ENCODE measurements around the gene SDK1.

The SDK1 gene

DNA sequence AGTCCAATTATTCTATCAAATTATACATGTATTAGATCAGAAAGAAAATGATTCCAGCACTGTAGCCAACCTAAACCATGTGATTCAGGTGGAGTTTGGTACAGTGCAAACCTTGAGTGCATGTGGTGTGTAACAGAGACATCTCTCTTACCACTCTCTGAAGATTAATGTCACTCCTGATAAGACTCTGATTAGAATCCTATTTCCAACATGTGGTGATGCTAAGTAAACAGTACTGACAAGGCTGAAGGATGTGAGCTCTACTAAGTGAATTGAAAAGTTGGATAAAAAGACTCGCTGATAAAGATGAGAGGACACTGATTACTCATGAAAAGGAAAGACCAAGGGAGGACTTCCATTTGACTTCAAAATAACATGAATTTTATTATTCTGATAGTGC, 232.0 kb downstream of the SDK1 start:
- TF ChIP-seq, protein P1, sequence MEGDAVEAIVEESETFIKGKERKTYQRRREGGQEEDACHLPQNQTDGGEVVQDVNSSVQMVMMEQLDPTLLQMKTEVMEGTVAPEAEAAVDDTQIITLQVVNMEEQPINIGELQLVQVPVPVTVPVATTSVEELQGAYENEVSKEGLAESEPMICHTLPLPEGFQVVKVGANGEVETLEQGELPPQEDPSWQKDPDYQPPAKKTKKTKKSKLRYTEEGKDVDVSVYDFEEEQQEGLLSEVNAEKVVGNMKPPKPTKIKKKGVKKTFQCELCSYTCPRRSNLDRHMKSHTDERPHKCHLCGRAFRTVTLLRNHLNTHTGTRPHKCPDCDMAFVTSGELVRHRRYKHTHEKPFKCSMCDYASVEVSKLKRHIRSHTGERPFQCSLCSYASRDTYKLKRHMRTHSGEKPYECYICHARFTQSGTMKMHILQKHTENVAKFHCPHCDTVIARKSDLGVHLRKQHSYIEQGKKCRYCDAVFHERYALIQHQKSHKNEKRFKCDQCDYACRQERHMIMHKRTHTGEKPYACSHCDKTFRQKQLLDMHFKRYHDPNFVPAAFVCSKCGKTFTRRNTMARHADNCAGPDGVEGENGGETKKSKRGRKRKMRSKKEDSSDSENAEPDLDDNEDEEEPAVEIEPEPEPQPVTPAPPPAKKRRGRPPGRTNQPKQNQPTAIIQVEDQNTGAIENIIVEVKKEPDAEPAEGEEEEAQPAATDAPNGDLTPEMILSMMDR (conservative IDR thresholded peaks at IDR 0.05; ENCODE audit: control insufficient read depth, insufficient read depth, low read depth, low read length): no peak
- no peak for DNase-seq (ENCODE audit: low read depth)
- no peak overlapping the region for H3K4me3 ChIP-seq (ENCODE audit: control insufficient read depth, low read depth, low read length)

DNA sequence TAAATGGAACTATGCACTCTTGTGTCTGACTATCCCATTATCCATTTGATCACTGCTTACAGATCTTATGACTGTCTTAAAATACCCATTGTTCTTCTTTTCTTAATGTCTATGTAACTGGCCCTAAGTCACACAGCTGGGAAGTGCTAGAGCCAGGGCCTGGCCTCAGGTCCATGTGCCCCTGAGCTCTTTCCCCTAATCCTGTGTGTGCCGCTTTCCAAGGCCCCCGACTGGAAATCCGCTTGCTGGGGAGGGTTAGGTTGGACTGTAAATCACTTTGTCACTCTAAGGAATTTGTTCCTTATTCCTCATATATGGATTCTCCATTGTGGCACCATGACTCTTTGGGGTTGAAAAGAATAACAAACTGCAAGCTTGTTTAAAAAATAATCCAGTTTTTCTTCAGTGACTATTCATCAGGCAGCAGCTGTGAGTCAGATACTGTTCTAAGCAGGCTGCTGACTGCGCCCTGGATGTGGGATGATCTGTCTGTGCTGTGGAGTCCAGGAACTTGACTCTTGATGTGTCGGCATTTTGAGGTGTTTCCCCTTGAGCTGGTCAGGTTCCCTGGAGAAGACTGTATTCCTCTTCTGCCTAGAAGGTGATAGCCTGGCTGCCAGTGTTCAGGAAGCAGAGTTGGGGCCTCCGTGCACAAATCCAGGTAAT, 236.3 kb downstream of the SDK1 start:
- H3K4me3 ChIP-seq (ENCODE audit: control insufficient read depth, low read depth, low read length): no peak overlapping the region
- TF ChIP-seq, protein P1 (conservative IDR thresholded peaks at IDR 0.05; ENCODE audit: control insufficient read depth, insufficient read depth, low read depth, low read length): no peak
- DNase-seq (ENCODE audit: low read depth): peak; percentile 37

DNA sequence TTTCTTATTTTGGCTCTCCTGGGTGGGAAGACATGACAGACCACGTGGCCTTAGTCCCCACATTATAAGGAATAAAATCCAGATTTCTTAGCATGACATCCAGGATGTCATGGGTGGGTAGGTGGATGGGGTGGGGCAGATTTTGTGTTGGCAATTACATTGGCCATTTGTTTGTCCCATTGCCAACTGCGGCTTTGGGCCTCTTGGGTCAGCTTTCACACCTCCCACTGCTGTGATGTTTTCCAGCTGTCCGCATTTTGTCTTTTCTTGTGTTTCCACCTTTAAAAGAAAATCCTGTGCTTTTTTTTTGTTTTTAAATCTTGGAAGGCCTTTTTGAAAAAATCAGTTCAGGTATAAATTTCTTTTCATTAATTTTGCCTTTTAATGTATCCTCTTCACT, 237.0 kb downstream of the SDK1 start:
- no peak overlapping the region for H3K4me3 ChIP-seq (ENCODE audit: control insufficient read depth, low read depth, low read length)
- no peak for DNase-seq (ENCODE audit: low read depth)
- TF ChIP-seq, protein P1 (conservative IDR thresholded peaks at IDR 0.05; ENCODE audit: control insufficient read depth, insufficient read depth, low read depth, low read length): no peak

DNA sequence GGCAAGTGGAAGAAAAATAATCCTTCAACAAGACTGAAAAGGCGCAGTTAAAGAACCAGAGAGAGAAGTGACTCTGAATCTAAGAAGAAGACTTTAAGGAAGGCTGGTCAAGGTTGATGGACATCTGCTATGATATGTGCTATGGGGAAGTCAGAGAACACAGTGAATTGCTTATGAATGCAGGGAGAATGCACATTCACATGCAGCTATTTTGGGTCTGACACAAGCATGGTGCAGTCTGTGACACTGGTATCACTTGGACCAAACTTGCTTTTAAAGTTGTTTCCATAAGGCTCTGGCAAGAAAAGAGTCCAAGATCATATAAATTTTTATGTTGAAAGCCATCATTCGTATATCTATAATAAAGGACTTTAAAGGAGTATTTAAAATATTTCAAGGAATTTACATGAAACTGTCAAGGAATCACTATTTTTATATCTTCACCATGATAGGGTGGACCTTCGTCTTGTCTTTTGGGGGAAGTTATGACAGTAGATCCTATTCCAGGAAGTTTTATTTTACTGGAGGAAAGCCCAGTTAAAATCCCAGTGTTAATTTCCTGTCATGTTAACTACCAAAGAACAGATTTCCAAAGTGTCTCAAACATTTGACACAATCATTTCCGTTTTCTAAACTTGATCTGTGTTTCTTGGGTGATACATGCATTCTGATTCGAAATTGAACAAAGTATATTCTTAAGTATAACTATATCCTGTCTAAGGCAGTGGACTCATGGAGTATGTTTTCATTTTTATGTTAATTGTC, 239.6 kb downstream of the SDK1 start:
- no peak overlapping the region for H3K4me3 ChIP-seq (ENCODE audit: control insufficient read depth, low read depth, low read length)
- no peak for DNase-seq (ENCODE audit: low read depth)
- TF ChIP-seq, protein P1 (conservative IDR thresholded peaks at IDR 0.05; ENCODE audit: control insufficient read depth, insufficient read depth, low read depth, low read length): no peak

DNA sequence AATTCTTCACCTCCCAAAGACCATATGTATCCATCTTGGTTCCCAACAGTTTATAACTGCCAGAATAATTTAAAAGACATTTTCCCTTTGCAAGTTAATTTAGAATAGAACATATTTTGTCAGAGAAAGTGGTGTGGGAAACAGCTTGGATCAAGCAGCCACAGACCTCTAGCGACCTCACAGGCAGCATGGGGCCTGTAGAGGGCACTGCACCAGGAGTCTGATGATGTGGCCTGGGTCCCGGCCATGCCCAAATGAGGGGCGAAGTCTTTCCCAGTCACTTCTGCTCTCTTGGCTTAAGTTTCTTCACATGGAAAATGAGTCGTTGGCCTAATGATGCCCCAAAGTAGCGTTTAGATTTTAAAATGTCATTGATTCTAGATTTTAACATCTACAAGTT, 243.2 kb downstream of the SDK1 start:
- H3K4me3 ChIP-seq (ENCODE audit: control insufficient read depth, low read depth, low read length): no peak overlapping the region
- DNase-seq (ENCODE audit: low read depth): no peak
- TF ChIP-seq, protein P1 (conservative IDR thresholded peaks at IDR 0.05; ENCODE audit: control insufficient read depth, insufficient read depth, low read depth, low read length): no peak

DNA sequence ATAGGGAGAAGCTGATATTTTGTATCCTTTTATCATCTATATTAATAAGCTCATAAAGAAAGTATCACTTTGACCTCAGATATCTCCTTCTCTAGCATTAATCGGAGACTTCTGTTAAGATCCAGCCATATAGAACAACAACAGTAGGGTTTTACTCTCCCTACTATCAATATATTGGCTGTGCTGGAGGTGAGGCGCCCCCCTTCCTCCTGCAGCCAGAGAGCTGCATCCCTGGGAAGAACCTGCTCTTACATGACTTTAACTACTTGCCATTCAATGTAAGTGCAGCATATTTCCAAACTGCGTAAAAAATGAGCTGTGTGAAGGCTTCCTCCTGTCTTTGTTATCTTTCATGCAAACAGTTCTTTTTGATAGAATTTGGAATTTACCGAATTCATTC, 247.8 kb downstream of the SDK1 start:
- H3K4me3 ChIP-seq (ENCODE audit: control insufficient read depth, low read depth, low read length): no peak overlapping the region
- TF ChIP-seq, protein P1 (conservative IDR thresholded peaks at IDR 0.05; ENCODE audit: control insufficient read depth, insufficient read depth, low read depth, low read length): no peak
- no peak for DNase-seq (ENCODE audit: low read depth)

All from fibroblast of mammary gland (primary cell).